CD4-positive, alpha-beta T cell treated with Interferon gamma for 1 hour (primary cell): Measurements from ENCODE around the gene COLEC12.
A peak's percentile ranks its signal among the peaks of the same experiment; 100 is the strongest.

ENCODE experiments used
- DNase-seq: peaks from one replicate; pipeline ENCODE4 v3.0.0-alpha.2; 2020

COLEC12 gene

GRCh38 chr18:379681-380330 is 120.7 kb downstream of the COLEC12 start:
- DNase-seq, result peak; percentile 23

DNA sequence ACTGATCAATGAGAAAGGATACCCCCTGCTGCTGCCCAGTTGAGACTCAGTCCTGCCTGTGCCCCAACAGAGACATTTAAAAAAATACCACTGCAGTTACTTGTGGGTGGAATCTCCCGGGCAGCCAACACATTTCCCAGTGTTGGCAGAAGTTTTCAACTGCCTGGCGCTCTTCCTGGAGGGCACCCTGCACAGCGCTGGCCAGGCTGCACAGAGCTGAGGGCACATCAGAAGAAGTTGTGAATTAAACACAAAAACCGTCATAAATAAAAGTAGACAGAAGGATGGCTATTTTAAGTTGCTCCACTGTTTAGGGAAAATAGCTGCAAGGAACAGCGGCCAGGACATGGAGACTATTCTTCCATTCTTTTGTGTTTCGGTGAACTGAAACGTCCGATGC is 122.4 kb downstream of the COLEC12 start:
- DNase-seq, result no peak

DNA sequence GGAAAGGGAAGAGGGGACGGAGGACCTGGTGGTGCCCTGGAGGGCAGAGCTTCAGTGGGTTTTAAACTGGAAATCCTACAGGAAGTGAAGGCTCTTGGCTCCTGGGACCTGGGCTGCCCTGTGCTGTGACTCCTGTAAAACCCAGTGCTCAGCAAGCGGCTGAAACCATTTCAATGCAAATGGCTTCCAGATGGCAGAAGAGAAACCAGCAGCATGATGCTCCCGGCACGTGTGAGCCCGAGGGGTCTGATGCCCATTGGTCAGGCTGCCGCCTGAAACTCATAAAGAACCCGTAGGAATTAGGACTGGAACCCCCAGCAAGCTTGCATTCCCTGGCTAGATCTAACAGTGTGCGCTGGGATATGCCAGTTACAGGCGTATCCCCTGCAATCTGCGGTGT is 123.4 kb downstream of the COLEC12 start:
- DNase-seq, result no peak

GRCh38 chr18:376311-376710 is 124.2 kb downstream of the COLEC12 start:
- DNase-seq, result no peak

DNA sequence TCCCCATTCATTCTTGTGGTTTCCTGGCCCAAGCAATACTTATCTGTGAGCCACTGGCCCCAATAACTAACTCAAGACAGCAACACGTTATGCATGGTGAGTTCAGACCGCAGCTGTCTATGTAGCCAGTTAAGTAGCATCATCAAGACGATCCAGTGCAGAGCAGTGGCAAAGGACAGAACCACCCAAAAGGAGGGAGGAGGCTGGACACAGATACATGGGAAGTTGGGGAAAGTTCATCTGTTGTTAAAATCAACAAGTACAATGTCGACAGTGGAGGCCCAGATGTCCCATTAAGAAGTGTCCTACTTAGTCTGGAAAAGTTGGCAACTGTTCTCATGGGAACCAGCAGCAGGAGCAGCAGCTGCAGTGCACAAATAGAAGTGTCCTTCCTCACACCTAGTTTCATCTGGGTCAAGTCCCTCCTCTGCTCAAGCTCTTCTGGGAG is 125.8 kb downstream of the COLEC12 start:
- no peak for DNase-seq

DNA sequence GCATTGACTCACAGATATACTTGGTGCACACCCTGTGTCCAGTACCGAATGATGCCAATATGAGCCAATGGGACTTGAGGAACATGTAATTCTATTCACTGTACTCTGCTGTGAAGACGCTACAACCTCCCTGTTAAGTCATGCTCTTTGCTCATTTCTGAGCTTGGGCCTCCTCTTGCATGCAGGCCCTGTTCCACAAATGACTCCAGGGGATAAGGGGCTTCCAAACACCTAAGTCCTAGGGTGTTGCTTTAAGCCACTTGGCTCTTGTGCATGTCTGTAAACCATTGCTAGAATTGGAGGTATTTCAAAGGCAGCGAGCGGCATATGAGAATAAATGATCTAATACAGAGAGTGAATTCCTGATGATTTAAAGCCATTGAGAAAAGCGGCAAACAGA is 126.7 kb downstream of the COLEC12 start:
- no peak for DNase-seq

GRCh38 chr18:371609-371982 is 128.9 kb downstream of the COLEC12 start:
- no peak for DNase-seq

DNA sequence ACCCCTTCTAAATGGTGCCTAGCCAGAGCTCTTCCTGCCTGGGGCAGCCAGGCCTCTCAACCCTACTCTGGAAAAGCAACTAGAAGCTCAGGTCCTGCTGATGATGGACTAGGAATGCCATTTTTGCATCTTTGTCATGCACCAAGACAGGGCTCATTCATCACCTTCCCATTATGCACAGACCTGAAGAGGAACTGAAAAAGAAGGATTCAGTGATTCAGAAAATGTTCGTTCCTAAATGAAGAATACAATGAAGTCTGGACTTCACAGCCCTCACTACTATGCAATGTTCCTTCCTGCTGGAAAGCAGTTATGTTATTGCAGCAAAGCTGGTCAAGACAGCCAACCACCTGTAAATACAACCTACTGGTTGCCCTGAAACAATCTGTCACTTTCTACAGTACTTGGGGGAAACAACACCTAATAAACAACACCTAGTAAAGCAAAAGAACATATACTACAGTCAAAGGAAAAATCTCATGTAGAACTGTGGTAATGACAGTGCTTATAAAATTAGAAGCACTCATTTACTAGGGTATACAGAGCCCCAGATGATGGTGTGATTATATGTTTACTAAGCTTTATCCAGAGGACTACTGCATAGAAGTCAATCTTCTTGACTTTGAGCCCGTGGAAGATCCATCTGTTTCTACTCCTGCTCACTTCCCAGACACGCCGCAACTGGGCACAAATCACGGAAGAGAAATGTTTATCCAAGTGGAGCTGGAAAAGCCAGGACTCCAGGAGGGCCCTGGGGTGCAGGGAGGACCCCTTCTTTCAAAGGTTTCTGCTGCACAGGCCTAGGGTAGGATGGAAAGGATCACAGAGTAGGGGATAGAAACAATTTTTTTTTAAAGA is 129.5 kb downstream of the COLEC12 start:
- DNase-seq, result no peak

GRCh38 chr18:369224-370015 is 131.1 kb downstream of the COLEC12 start:
- DNase-seq, result no peak

- DNase-seq, result no peak
Observed at GRCh38 chr18:366466-367061, 133.9 kb downstream of the COLEC12 start.

DNA sequence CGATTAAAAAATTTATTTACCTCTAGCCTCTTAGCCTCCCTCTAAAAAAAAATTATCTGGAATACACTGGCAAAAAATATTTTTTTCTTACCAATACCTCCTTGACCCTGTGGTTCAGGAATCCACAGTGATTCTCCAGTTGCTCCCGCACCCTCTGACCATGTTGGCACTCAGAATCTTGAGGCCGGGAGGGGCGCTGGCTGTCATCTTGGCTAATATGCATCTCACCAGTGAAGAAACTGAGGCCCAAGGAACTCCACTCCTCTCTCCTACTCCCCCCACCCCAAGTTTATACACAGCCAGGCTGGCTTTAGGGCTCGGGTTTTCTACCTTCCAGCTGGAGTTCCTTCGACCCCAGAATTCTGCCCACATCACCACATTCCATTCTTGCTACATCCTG is 134.8 kb downstream of the COLEC12 start:
- no peak for DNase-seq

GRCh38 chr18:364256-364826 is 136.2 kb downstream of the COLEC12 start:
- no peak for DNase-seq

DNA sequence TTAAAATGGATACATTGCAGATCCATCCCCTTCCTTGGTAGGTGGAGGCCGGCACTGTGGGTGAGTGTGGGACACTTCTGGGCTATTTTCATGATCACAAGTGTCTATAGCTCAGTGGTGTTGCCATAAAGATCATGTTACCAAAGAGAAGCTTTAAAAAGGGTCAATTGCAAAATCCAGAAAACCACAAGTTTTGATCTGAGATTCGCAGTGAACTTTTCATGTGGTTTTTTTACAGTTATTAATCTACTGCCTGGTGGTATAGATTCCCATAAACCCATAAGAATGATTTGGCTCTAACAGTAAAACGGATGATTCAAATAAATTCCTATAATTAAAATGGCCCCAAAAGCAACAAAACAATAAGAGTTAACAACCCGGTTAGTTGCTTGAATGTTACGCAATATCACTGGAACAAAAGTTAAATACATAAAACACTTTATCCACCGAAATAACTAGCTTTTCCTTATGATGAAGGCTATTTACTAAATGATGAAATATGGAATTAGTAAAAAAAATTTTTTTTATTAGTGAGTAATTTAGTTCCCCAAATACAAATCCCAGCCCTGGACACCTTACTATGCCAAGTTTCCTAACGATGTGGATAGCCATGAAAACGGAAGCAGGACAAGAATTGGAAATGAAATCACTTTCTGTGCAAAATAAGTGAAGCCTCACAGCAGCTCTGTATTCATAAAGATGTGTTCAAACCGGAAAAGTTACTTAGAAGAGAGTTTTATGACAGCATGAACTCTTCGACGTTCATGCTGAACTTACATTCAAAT is 137.0 kb downstream of the COLEC12 start:
- DNase-seq, result no peak

DNA sequence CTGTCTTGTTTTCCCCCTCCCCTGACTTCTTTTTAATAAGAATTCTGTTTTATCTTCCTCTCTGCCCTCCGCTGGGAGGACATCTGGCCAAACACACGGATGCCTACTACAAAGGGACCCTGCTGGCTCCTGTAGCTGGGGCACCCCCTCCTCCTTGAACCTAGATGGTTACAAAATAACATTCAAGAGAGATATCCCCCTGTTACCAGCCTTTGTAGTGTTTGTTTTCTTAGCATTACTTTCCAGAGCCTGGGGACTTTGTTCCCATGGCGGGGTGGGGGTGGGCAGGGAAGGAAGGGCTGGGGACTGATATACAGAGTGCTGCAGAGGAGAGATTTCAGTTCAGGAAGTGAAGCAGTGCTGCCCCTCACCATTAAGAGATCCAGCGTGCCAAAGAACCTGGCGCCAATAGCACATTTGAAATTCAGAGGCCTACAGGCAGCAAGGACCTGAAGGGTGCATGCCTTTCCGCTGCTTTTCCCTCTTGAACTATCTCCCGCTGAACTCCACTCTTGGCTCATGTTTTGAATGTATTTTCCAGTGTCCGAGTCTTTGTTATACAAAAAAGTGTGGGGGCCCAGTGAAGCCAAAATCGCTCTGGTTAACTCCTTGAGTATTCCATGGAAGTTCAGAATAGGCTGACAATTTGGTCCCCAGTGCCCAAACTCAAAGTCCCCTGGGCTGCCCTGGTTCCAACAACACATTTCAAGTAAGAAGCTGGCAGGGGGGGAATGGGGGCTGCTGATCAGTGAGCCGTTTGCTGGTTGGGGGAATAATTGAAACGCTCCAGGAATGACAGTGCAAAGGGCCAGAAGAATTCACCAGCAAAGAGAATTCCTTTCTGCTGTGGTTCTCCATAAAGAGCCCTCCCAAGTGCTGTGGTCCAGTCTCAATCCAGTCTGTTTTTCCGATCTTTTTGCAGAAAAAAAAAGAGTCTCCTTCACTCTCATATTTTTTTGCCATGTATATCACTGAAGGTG is 137.9 kb downstream of the COLEC12 start:
- no peak for DNase-seq

DNA sequence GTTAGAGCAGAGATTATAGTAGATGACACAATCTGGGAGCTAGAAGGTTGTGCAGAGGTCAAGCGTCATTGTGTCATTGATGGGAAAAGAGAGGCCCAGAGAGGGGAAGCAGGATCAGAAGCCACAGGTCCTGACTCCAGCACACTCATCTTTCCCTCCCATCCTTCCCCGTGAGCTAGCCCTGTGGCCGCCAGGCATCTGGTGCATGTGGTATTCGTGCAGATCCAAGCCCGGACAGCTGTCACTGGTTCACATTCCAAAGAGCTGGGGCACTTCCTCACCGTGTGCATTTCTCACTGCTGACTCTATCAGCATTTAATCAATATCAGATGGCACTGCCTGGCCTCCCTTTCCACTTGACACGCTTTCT is 138.6 kb downstream of the COLEC12 start:
- DNase-seq, result peak; percentile 14

DNA sequence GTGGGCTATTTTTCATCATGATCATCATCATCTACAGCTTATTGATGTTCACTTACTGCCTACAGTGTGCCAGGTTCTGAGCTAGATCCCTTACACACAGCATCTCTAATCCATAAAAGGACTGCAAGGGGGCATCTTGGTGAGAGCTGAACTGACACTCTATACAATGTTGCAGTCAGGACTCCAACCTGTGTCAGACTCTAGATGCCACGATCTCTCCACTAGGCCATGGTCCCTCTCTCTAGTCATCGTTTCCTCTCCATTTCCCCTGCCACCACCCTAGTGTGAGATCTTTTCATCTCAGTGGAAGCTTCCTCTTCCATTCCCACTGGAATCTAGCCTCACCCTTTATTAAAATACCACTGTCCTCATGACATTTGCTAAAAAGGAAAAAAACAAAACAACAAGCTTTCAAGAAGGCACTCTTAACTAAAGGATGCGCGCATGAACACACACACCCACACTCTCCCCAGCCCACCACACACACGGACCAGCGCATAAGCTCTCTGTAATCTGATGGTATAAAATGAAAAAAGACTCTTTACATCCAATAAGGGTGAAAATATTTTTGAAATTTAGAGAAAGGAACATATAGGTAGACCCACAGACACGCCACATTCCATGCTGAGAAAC is 139.3 kb downstream of the COLEC12 start:
- no peak for DNase-seq

DNA sequence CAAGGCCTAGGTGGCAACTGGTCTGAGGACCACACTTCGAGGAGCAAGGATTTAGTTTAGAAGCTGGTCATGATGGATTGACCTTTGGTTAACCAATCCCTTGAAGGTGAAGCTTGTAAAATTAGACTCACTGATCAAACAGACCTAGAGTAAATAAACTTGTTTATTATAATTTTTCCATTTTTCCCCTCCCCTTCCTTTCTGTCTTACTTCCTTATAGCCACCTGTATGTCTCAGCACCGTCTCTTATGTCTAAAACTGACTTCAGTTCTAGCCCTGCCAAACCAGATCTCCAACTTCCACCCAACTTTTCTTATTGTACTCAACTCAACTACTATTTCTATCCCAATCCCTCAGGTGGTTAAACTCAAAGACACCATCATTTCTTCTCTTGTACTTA is 139.8 kb downstream of the COLEC12 start:
- DNase-seq, result no peak

DNA sequence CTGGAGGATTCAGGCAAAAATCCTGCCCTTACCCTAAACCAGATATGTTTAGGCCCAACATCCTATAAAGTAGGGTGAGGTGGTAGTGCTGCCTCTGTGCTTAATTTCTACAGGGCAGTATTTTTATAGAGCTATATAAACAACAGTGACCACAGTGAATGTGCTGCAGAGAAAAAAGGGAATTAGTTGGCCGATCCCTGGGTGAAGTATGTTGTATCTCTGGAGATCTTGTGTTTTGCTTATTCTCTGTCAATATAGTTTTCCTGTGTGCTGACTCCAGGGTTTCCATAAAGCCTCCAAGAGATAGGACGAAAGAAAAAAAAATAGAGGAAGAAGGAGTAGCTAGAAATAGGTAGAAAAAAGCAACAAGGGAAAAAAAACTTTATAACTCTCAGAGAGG is 143.7 kb downstream of the COLEC12 start:
- DNase-seq, result no peak

DNA sequence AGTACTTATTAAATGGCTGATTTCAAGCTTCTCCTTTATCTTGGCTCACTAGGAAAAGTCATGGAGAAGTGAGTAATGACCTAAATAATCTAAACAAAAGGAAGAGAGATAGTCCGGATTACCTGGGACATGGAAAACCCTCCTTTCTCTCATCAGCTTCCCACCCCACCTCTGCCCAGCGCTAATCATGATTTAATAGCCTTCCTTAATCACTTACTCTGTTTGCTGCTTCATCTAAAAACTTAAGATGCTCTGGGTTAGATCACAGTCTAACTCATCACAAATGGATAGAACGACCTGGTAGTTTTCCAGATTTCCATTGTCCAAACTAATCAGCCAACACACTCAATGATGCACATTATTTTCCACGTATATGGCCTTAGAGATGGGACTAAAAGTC is 144.8 kb downstream of the COLEC12 start:
- DNase-seq, result no peak

DNA sequence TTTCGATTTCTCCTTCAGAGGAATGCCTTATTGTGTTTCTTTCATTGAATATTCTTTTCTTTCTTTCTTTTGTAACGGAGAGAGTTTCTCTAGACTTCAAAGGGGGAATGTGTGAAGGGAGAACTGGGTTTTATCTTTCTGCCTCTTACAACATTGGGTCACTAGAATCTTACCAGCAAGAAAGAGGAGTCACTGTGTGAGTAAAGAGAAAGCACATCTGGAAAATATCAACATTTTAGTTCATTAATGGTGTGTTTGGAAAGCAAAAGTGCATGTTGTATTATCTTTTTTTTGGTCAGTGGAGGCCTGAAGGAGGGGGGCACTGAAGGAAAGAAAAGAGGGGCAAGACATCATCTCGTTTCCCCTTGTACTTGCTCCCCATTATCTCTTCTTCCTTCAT is 146.0 kb downstream of the COLEC12 start:
- DNase-seq, result no peak
